ENCODE results near the gene CEP70.

- TF ChIP-seq CTCF (IDR thresholded peaks at IDR 0.05) (no peak), POLR2A (IDR thresholded peaks at IDR 0.05) (no peak)
Observed at GRCh38 chr3:138578141-138578540, 15.9 kb downstream of the CEP70 start.
